ENCODE measurements around the gene EEF2K. TPM values are rescaled to one million over a fixed set of nuclear protein-coding genes. Genes with fewer than 3 reads are reported as not detected.

EEF2K gene
- total and polyA plus RNA-seq, 2 of the 13 experiments (the other 11 are each of a cell fraction or from before 2014, with no cell fraction given) = 22.0 to 23.8 TPM

DNA sequence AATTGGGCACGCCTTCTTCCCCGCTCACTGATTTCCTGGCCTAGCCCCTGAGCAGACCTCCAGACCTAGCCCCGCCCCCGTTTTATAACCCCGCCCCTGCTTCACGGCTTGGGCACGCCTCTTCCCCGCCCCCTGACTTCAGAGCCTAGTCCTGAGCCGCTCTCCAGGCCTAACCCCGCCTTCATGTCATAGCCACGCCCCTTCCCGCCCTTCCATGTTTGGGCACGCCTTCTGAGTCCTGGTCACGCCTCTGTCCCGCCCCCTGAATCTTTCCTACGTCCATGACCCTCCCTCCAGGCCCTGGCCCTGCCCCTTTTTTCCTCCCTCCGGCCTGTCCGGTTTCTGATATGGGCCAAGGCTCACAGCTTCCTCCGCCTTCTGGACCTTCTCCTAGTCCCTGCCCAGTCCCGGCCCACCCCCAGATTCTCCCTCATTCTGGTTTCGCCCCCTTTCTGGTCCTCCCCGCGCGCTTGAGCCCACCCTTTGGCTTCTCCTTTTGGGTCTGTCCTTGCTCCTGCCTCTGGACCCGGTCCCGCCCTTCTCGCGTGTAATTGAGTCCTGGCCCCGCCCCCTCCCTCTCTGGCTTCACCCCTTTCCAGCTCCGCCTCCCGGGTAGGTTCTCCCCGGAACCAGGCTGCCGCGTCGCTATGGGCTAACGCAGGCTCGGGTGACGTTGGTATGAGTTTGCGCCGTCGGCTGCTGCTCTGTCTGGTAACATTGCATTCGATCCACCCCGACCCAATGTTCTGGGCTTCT lies 15.1 kb upstream of the EEF2K start:
- H3K9me3 ChIP-seq (ENCODE audit: low read length) = no peaks in the 10 kb centered on the region
- H4K20me1 ChIP-seq (ENCODE audit: insufficient read depth, low read length) = no peaks in the 10 kb centered on the region
- H3K27ac ChIP-seq (ENCODE audit: extremely low read length, insufficient read depth, low read length) = peak overlapping the region; percentile 94
- H3K4me3 ChIP-seq (replicated peaks in 1 of 3; ENCODE audit: insufficient read depth in 1 of 3, low read depth in 2 of 3, low read length in 3 of 3) = peak overlapping the region; percentile 72 to 87 (median 72)
- peak; percentile 99 for DNase-seq (ENCODE audit: low spot score)
- ChIA-PET CTCF (ENCODE audit: low intra/inter-chr PET ratio, low total read pairs) (interaction anchor here (1.0 kb wide), 1 partner anchor 106 kb away, joined by 3 read pairs; no protein-coding TSS in a partner anchor), POLR2A (interaction anchor here (0.6 to 7.3 kb wide), 18 partner anchors 10 to 942 kb away, joined by 3 to 78 read pairs (median 4); partner anchors contain the start of genes EEF2K, MOSMO, POLR3E and UQCRC2)
- no peak overlapping the region for H2AFZ ChIP-seq (ENCODE audit: low read length)
- H3K27me3 ChIP-seq (ENCODE audit: control insufficient read depth in 1 of 2, insufficient read depth in 2 of 2, low read length in 2 of 2) = no peaks in the 10 kb centered on the region; a peak in 2 of 5 replicates
- peaks cover 63% of the 10 kb centered on the region for H3K4me1 ChIP-seq (ENCODE audit: insufficient read depth, low read length)
- intact Hi-C loops (cut with micrococcal nuclease; ENCODE audit: unreplicated experiment) (loop anchor here (1.0 kb wide), 1 partner anchor 106 kb away; the partner anchor contains the start of gene POLR3E), in situ Hi-C loops (cut with HindIII; ENCODE audit: extremely low pct_ligation_motif_present, low pct_unique_long_range_greater_than_20kb) (no loop called here)
- peak; percentile 69 for ATAC-seq
- peak; percentile 89 for FAIRE-seq
- peak overlapping the region; percentile 89 for H3K9ac ChIP-seq (ENCODE audit: insufficient read depth, low read depth, low read length)
- no TSS peak for BruUV-seq (replicated peaks)
- no peaks in the 10 kb centered on the region for H3K79me2 ChIP-seq (ENCODE audit: insufficient read depth, low read length)
- H3K36me3 ChIP-seq (replicated peaks in 1 of 2; ENCODE audit: control insufficient read depth in 1 of 2, insufficient read depth in 2 of 2, low read length in 2 of 2) = no peaks in the 10 kb centered on the region; a peak in 1 of 5 replicates
- WGBS (ENCODE audit: low lambda C conversion rate) = under 1% methylated on average over 43 of the region's 43 CpGs
- H3K4me2 ChIP-seq (ENCODE audit: low read depth, low read length) = peak overlapping the region; percentile 99
- TF ChIP-seq ZNF841 (CRISPR knock-in tag; IDR thresholded peaks at IDR 0.05; ENCODE audit: borderline replicate concordance) = no peak
- peak; percentile 63 for TF ChIP-seq TEAD3 (CRISPR knock-in tag; optimal IDR thresholded peaks at IDR 0.05; ENCODE audit: borderline replicate concordance)
- TF ChIP-seq SRSF1 (optimal IDR thresholded peaks at IDR 0.05; ENCODE audit: low read depth, low read length) = peak; percentile 96
- TF ChIP-seq, protein P1, sequence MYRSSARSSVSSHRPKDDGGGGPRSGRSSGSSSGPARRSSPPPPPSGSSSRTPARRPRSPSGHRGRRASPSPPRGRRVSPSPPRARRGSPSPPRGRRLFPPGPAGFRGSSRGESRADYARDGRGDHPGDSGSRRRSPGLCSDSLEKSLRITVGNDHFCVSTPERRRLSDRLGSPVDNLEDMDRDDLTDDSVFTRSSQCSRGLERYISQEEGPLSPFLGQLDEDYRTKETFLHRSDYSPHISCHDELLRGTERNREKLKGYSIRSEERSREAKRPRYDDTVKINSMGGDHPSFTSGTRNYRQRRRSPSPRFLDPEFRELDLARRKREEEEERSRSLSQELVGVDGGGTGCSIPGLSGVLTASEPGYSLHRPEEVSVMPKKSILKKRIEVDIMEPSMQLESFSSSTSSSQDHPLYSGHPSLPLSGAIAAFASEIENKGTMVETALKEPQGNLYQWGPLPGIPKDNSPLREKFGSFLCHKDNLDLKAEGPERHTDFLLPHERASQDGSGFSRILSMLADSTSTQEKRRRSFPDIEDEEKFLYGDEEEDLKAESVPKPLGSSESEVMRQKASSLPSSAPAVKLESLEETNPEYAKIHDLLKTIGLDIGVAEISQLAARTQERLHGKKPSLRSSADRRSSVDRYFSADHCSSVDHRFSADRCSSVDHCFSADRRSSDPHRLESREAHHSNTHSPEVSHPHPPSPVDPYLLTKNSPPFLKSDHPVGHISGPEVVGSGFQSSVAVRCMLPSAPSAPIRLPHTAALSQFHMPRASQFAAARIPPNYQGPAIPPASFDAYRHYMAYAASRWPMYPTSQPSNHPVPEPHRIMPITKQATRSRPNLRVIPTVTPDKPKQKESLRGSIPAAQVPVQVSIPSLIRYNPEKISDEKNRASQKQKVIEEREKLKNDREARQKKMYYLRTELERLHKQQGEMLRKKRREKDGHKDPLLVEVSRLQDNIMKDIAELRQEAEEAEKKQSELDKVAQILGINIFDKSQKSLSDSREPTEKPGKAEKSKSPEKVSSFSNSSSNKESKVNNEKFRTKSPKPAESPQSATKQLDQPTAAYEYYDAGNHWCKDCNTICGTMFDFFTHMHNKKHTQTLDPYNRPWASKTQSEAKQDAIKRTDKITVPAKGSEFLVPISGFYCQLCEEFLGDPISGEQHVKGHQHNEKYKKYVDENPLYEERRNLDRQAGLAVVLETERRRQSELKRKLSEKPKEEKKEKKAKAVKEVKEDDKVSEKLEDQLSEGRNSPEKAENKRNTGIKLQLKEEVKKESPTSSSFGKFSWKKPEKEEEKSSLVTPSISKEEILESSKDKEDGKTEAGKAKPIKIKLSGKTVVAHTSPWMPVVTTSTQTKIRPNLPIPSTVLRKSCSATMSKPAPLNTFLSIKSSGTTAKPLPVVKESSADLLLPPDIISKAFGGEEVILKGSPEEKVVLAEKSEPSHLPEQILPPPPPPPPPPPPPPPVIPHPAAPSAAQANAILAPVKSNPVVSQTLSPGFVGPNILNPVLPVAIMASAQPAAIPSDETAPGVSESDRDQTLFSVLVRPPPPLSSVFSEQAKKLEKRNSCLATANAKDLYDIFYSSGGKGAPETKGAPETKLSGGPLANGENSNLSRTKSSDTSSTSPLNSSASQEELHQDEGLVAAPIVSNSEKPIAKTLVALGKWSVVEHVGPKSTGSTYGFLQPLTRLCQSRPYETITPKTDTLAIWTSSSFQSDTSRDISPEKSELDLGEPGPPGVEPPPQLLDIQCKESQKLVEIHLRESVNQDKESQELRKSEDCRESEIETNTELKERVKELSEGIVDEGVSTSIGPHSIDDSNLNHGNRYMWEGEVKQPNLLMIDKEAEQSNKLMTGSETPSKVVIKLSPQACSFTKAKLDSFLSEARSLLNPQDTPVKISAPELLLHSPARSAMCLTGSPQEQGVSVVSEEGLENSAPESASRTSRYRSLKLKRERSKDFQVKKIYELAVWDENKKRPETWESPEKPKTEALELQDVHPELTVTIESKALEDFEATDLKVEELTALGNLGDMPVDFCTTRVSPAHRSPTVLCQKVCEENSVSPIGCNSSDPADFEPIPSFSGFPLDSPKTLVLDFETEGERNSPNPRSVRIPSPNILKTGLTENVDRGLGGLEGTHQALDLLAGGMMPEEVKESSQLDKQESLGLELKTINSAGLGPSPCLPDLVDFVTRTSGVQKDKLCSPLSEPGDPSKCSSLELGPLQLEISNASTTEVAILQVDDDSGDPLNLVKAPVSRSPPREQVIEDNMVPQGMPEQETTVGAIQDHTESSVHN (CRISPR knock-in tag; IDR thresholded peaks at IDR 0.05) = no peak
- peak; percentile 78 for TF ChIP-seq ATF1 (CRISPR knock-in tag; IDR thresholded peaks at IDR 0.05)
- TF ChIP-seq CC2D1A (CRISPR knock-in tag; IDR thresholded peaks at IDR 0.05) = no peak
- TF ChIP-seq KAT2B (IDR thresholded peaks at IDR 0.05; ENCODE audit: borderline replicate concordance, low read depth, low read length) = no peak
- TF ChIP-seq TAF1 (CRISPR knock-in tag; IDR thresholded peaks at IDR 0.05) = peak; percentile 87
- TF ChIP-seq ZNF264 (CRISPR knock-in tag; IDR thresholded peaks at IDR 0.05) = no peak
- TF ChIP-seq, protein P2, sequence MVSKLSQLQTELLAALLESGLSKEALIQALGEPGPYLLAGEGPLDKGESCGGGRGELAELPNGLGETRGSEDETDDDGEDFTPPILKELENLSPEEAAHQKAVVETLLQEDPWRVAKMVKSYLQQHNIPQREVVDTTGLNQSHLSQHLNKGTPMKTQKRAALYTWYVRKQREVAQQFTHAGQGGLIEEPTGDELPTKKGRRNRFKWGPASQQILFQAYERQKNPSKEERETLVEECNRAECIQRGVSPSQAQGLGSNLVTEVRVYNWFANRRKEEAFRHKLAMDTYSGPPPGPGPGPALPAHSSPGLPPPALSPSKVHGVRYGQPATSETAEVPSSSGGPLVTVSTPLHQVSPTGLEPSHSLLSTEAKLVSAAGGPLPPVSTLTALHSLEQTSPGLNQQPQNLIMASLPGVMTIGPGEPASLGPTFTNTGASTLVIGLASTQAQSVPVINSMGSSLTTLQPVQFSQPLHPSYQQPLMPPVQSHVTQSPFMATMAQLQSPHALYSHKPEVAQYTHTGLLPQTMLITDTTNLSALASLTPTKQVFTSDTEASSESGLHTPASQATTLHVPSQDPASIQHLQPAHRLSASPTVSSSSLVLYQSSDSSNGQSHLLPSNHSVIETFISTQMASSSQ (IDR thresholded peaks at IDR 0.05; ENCODE audit: low read depth) = no peak
- TF ChIP-seq, protein P2 (CRISPR knock-in tag; IDR thresholded peaks at IDR 0.05; ENCODE audit: borderline replicate concordance) = peak; percentile 28; the same call in 1 of the 2 replicates

Measured in HepG2 (cell line).